K562 (cell line): Measurements from ENCODE around the gene ERCC1. TPM values are rescaled to one million over a fixed set of nuclear protein-coding genes. Genes with fewer than 3 reads are reported as not detected.

Source experiments
- AFF4 ChIP-seq: sonication (generic); formaldehyde crosslinking; IDR thresholded peaks from 2 replicates; pipeline ENCODE4 v1.8.0; 2023; ENCODE audit warnings: mild to moderate bottlenecking, missing genetic modification reagents
- ELF2 ChIP-seq: fragments of 250-450 bp; sonication (Bioruptor Pico); IDR thresholded peaks from 2 replicates; pipeline ENCODE4 v1.5.0; 2021; ENCODE audit warnings: mild to moderate bottlenecking
- FIP1L1 ChIP-seq: fragments of 200-400 bp; formaldehyde crosslinking; IDR thresholded peaks from 2 replicates; pipeline ENCODE4 v1.6.1; 2018; ENCODE audit warnings: mild to moderate bottlenecking, low read depth, low read length; ENCODE audit not compliant: poor library complexity, severe bottlenecking
- HIVEP1 ChIP-seq: fragments of 250-450 bp; sonication (Bioruptor Pico); IDR thresholded peaks from 2 replicates; pipeline ENCODE4 v1.4.0; 2020; ENCODE audit warnings: mild to moderate bottlenecking
- JUNB ChIP-seq: fragments of 450-650 bp; formaldehyde crosslinking; conservative IDR thresholded peaks from 2 replicates; pipeline ENCODE4 v1.4.0; 2020; ENCODE audit warnings: mild to moderate bottlenecking
- JUND ChIP-seq, 2 experiments: IDR thresholded peaks; 2 replicates in 1 of 2; 3 replicates in 1 of 2; pipeline ENCODE4 v1.6.1; 2011; ENCODE audit warnings: borderline replicate concordance in 2 of 2, low read depth in 2 of 2, low read length in 2 of 2, improper control_type of control experiment in 1 of 2, missing biosample characterization in 1 of 2, missing genetic modification characterization in 1 of 2, missing genetic modification reagents in 1 of 2
- MEF2D ChIP-seq: conservative IDR thresholded peaks from 2 replicates; pipeline ENCODE4 v1.6.1; 2016; ENCODE audit warnings: low read depth, missing genetic modification characterization, missing compliant biosample characterization
- NFATC3 ChIP-seq: fragments of 450-650 bp; IDR thresholded peaks from 2 replicates; pipeline ENCODE4 v1.6.1; 2017; ENCODE audit warnings: mild to moderate bottlenecking
- NR0B1 ChIP-seq: fragments of 450-650 bp; IDR thresholded peaks from one replicate; pipeline ENCODE4 v1.6.1; 2018; ENCODE audit warnings: mild to moderate bottlenecking, moderate library complexity; ENCODE audit not compliant: partially characterized antibody
- POLR2B ChIP-seq: fragments of 450-650 bp; IDR thresholded peaks from 2 replicates; pipeline ENCODE4 v1.6.1; 2018; ENCODE audit warnings: low read depth; ENCODE audit not compliant: partially characterized antibody
- RNF2 ChIP-seq: sonication (generic); IDR thresholded peaks from 2 replicates; pipeline ENCODE4 v1.6.1; 2016
- SAP30 ChIP-seq: fragments of 200-600 bp; sonication (generic); IDR thresholded peaks from 2 replicates; pipeline ENCODE4 v1.6.1; 2012; ENCODE audit warnings: borderline replicate concordance, low read depth, mild to moderate bottlenecking, moderate library complexity, low read length, control low read depth, inconsistent platforms; ENCODE audit not compliant: insufficient read depth, poor library complexity, severe bottlenecking
- SLC30A9 ChIP-seq: fragments of 250-450 bp; sonication (Bioruptor Pico); IDR thresholded peaks from 2 replicates; pipeline ENCODE4 v1.8.0; 2022; ENCODE audit warnings: mild to moderate bottlenecking, moderate library complexity
- SMARCA4 ChIP-seq: fragments of 450-650 bp; IDR thresholded peaks from 2 replicates; pipeline ENCODE4 v1.6.1; 2016
- SOX6 ChIP-seq: fragments of 450-650 bp; IDR thresholded peaks from 2 replicates; pipeline ENCODE4 v1.6.1; 2014; ENCODE audit warnings: mild to moderate bottlenecking
- SPI1 ChIP-seq: IDR thresholded peaks from 2 replicates; pipeline ENCODE4 v1.6.1; 2011; ENCODE audit warnings: low read depth, low read length, control low read depth, borderline replicate concordance
- TAF7 ChIP-seq: fragments of 450-650 bp; IDR thresholded peaks from 2 replicates; pipeline ENCODE4 v1.6.1; 2016; ENCODE audit warnings: missing genetic modification characterization, missing compliant biosample characterization
- USF2 ChIP-seq: sonication (generic); formaldehyde crosslinking; IDR thresholded peaks from 2 replicates; pipeline ENCODE4 v1.5.0; 2020; ENCODE audit warnings: missing genetic modification reagents
- WHSC1 ChIP-seq: IDR thresholded peaks from one replicate; pipeline ENCODE4 v1.6.1; 2012; ENCODE audit warnings: low read length, control low read depth, inconsistent platforms
- ZBTB8A ChIP-seq: fragments of 450-650 bp; IDR thresholded peaks from 2 replicates; pipeline ENCODE4 v1.6.1; 2018; ENCODE audit warnings: mild to moderate bottlenecking, moderate library complexity; ENCODE audit not compliant: partially characterized antibody
- ZNF24 ChIP-seq: fragments of 450-650 bp; IDR thresholded peaks from 2 replicates; pipeline ENCODE4 v1.6.1; 2016
- ZNF316 ChIP-seq: fragments of 450-650 bp; IDR thresholded peaks from 2 replicates; pipeline ENCODE4 v1.6.1; 2016
- ZNF766 ChIP-seq: fragments of 200-800 bp; sonication (Bioruptor generic); conservative IDR thresholded peaks from 2 replicates; pipeline ENCODE4 v1.6.1; 2016; ENCODE audit warnings: missing genetic modification characterization, missing compliant biosample characterization
- polyA plus RNA-seq, 8 experiments: library from polyadenylated mRNA; depleted of rRNA in 4 of 8; stranded (reverse) in 5 of 8; unstranded in 3 of 8; fragments of >200 nt; fragmentation: Nextera tagmentation in 2 of 8; fragmentation: Illumina TruSeq in 1 of 8; extraction: Ambion mirVana in 2 of 8; extraction: Trizol in 1 of 8; gene quantifications; 2 replicates each; pipeline versions ENCODE4 v1.2.1 to v1.2.3, GENCODE V29; 2011 to 2014; ENCODE audit warnings: inconsistent platforms in 1 of 8, missing spikeins in 1 of 8
- total RNA-seq, 7 experiments: library from RNA; depleted of rRNA in 6 of 7; stranded (reverse); fragments of >200 nt in 6 of 7; fragmentation: Illumina TruSeq in 2 of 7; extraction: Trizol in 2 of 7; gene quantifications; 2 replicates each; pipeline versions ENCODE4 v1.2.1 to v1.2.3, GENCODE V29; 2011 to 2021; ENCODE audit warnings: low replicate concordance in 1 of 7

ERCC1 gene
- total and polyA plus RNA-seq, 9 of the 15 experiments (the other 6 are each of a cell fraction or from before 2014, with no cell fraction given) = 9.3 to 92.6 (median 60.0) TPM

GRCh38 chr19:45455707-45456499 is 32.2 kb upstream of the ERCC1 start (continued):
- 0 out of 2 replicates have a peak, but pooled peaks have one; percentile 57 for TF ChIP-seq AFF4
- TF ChIP-seq ELF2 = 0 out of 2 replicates have a peak, but pooled peaks have one; percentile 34
- TF ChIP-seq SLC30A9 (CRISPR knock-in tag) = no peak
- TF ChIP-seq TAF7 (tag) = no peak
- TF ChIP-seq RNF2 = peak; percentile 77
- TF ChIP-seq SOX6 = peak; percentile 12; the same call in 1 of the 2 replicates
- TF ChIP-seq NR0B1 = no peak
- no peak for TF ChIP-seq FIP1L1
- peak; percentile 23 for TF ChIP-seq POLR2B
- TF ChIP-seq ZNF316 = peak; percentile 10; the same call in 1 of the 2 replicates
- 0 out of 2 replicates have a peak, but pooled peaks have one; percentile 28 for TF ChIP-seq JUNB (CRISPR knock-in tag)
- no peak for TF ChIP-seq SPI1
- TF ChIP-seq NFATC3 = no peak
- peak; percentile 65; the same call in 1 of the 2 replicates for TF ChIP-seq MEF2D (tag)
- TF ChIP-seq SAP30 = peak; percentile 83
- peak; percentile 99 for TF ChIP-seq JUND (IDR thresholded peaks at IDR 0.05; ENCODE audit: borderline replicate concordance, low read depth, low read length)
- TF ChIP-seq JUND (tag; IDR thresholded peaks at IDR 0.05; ENCODE audit: borderline replicate concordance, low read depth, low read length) = peak; percentile 97
- no peak for TF ChIP-seq WHSC1
- no peak for TF ChIP-seq ZNF24
- peak; percentile 74; the same call in 1 of the 2 replicates for TF ChIP-seq ZNF766 (CRISPR knock-in tag)
- TF ChIP-seq HIVEP1 = peak; percentile 91
- TF ChIP-seq SMARCA4 = peak; percentile 76
- peak; percentile 76 for TF ChIP-seq USF2 (CRISPR knock-in tag)
- TF ChIP-seq ZBTB8A = no peak
